Mucosa of stomach (tissue), 1 donor: ENCODE data around the gene ENKD1.
"Not testable (repeated sequence)": the region's sequence is repeated elsewhere in the genome, so short reads cannot be mapped to it uniquely, and the experiment has no call there.

Source experiments
- H3K27me3 ChIP-seq: one replicate; pipeline ENCODE4 v1.7.0; 2013; ENCODE audit warnings: mild to moderate bottlenecking, low read length; ENCODE audit not compliant: control insufficient read depth, insufficient read depth
- H3K36me3 ChIP-seq: one replicate; pipeline ENCODE4 v1.7.0; 2013; ENCODE audit warnings: low read length; ENCODE audit not compliant: control insufficient read depth, insufficient read depth
- H3K4me1 ChIP-seq: one replicate; pipeline ENCODE4 v1.7.0; 2013; ENCODE audit warnings: mild to moderate bottlenecking, low read length; ENCODE audit not compliant: control insufficient read depth, insufficient read depth
- H3K4me3 ChIP-seq: one replicate; pipeline ENCODE4 v1.7.0; 2013; ENCODE audit warnings: low read length
- H3K9ac ChIP-seq: one replicate; pipeline ENCODE4 v1.7.0; 2013; ENCODE audit warnings: mild to moderate bottlenecking, low read length, moderate library complexity
- H3K9me3 ChIP-seq: one replicate; pipeline ENCODE4 v1.7.0; 2013; ENCODE audit warnings: mild to moderate bottlenecking, low read length, moderate library complexity; ENCODE audit not compliant: control insufficient read depth
- donor health status: Pancreatic carcinoma.

Gene ENKD1

DNA sequence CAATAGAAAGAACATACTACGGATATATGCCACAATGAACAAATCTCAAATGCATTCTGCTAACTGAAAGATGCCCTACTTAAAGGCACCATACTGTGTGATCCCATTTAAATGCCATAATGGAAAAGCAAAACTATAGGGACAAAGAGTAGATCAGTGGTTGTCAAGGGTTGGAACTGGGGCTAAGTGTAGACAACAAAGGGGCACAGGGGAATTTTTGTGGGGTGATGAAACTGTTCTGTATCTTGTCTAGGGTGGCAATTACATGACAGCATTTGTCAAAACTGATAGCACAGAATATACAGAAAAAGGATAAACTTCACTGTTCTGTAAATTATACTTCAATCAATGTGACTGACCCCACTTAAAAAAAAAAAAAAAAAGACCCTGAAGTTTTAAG is 34.9 kb upstream of the ENKD1 start:
- Histone ChIP-seq H3K9ac (no peak overlapping the region), H3K4me1 (peaks cover 21% of the 10 kb centered on the region), H3K9me3 (no peaks in the 10 kb centered on the region), H3K27me3 (no peaks in the 10 kb centered on the region), H3K36me3 (no peaks in the 10 kb centered on the region), H3K4me3 (no peak overlapping the region)

DNA sequence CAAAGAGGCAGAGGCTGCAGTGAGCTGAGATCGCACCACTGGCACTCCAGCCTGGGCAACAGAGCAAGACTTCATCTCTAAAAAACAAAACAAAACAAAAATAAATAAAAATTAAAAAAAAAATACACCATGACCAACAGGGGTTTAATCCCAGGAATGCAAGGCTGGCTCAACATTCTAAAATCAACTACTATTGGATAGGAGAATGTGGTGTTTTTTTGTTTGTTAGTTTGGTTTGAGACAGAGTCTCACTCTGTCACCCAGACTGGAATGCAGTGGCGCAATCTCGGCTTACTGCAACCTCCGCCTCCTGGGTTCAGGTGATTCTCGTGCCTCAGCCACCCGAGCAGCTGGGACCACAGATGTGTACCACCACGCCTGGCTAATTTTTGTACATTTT is 32.7 kb upstream of the ENKD1 start:
- Histone ChIP-seq H3K9ac (no peak overlapping the region), H3K27me3 (no peaks in the 10 kb centered on the region), H3K4me3 (no peak overlapping the region), H3K9me3 (no peaks in the 10 kb centered on the region), H3K4me1 (peaks cover 21% of the 10 kb centered on the region), H3K36me3 (no peaks in the 10 kb centered on the region)

DNA sequence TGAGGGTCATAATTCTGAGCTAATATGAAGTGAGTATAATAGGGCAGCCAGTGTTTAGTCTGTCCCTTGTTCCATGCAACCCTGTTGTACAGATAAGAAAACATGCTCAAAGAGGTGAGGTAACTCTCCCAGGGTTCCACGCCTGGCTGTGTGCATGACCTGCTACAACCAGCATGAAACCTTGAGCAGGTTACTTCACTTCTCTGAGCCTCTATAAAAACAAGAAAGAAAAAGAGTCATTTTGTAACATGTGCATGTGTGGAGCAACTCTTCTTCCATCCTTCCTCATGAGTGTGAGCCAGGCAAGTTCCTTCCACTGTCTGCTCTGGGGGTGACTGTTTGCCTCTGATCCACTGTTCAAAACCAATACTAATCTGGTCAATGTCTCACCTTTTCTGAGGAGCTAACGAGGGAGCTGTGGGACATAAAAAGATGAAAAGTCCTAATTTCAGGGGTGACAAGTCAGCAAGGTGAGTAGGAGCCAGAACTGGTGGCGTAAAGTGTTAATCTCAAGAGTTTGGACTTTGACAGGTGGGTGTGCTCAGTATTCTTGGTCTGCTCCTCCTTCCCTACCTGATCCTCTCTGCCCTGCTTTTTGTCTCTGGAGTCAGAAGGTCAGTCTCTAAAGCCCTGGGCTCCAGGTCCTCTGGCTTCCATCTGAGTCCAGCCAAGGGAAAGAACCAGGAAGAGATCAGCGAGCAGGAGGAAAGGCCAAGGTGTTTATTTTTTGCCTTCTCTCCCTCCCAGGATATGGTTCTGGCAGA is 31.1 kb upstream of the ENKD1 start:
- Histone ChIP-seq H3K9ac (no peak overlapping the region), H3K27me3 (no peaks in the 10 kb centered on the region), H3K4me3 (no peak overlapping the region), H3K9me3 (no peaks in the 10 kb centered on the region), H3K36me3 (no peaks in the 10 kb centered on the region), H3K4me1 (peaks cover 21% of the 10 kb centered on the region)

DNA sequence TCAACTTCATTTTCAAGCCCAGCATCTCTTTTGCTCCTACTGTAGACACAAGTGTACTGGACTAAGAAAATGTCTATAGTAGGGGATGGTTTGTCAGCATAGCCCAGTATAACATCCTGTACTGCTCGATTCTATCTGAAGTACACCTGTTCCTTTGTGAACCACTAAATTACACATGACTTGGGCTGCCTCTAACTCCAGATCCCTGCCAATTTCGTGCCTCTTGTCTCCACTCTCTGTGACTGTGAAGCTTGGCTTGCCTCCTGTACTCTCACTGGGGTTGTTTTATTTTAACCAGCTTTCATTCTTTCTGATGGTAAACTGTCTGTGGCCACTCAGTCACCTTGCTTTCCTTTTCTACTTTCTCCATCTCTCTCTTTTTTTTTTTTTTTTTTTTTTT is 28.1 kb upstream of the ENKD1 start:
- no peak overlapping the region for H3K9ac ChIP-seq
- H3K4me3 ChIP-seq = no peak overlapping the region
- H3K27me3 ChIP-seq = no peaks in the 10 kb centered on the region

DNA sequence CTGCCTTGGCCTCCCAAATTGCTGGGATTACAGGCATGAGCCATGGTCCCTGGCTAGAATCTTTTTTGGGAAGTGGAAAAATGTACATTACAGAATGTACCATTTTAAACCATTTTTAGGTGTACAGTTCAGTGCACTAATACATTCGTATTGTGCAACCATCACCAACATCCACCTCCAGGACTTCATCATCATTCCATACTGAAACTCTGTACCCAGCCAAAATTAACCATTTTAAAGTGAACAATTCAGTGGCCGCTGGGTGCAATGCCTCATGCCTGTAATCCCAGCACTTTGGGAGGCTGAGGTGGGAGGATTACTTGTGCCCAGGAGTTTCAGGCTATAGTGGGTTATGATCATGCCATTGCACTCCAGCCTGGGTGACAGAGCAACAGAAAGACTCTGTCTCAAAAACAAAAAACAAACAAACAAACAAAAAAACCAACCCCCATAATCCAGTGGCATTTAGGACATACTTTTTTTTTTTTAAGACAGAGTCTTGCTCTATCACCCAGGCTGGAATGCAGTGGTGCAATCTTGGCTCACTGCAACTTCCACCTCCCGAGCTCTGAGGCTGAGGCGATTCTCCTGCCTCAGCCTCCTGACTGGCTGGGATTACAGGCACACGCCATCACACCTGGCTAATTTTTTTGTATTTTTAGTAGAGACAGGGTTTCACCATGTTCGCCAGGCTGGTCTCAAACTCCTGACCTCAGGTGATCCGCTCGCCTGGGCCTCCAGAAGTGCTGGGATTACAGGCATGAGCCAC is 27.2 kb upstream of the ENKD1 start:
- not testable (repeated sequence) for H3K4me3 ChIP-seq, H3K9me3 ChIP-seq, H3K36me3 ChIP-seq, H3K27me3 ChIP-seq, H3K9ac ChIP-seq
- H3K4me1 ChIP-seq = peaks cover 14% of the 10 kb centered on the region

More for the DNA sequence above, 28.1 kb upstream of the ENKD1 start:
- Histone ChIP-seq H3K4me1 (peaks cover 16% of the 10 kb centered on the region), H3K36me3 (no peaks in the 10 kb centered on the region), H3K9me3 (no peaks in the 10 kb centered on the region)

DNA sequence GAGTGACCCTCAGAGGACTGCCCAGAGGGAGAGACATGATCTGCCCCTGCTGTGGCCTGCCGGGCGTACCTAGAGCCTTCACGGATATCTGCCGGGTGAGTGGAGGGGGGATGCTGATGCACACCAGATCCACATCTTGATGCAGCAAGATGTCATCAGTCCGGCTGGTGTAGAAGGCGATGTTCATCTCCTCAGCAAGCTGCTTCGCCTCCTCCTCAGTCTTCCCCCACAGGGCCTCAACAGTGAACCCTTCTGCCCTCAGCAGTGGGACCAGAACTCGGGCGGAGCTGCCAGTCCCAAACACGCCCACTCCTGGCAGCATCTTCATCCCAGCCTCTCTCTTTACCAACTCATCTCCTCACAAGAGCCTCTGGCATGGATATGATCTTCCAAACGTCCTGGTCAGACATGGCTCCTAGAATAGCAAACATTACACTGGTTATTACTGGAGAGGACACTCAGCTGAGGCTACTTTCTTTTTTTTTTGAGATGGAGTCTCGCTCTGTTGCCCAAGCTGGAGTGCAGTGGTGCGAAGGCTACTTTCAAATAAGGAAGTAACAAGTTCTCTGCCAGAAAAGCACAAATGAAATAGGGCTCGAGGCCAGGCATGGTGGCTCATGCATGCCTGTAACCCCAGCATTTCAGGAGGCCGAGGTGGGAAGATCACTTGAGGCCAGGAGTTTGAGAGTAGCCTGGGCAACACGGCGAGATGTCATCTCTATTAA is 19.0 kb upstream of the ENKD1 start:
- H3K9me3 ChIP-seq = no peaks in the 10 kb centered on the region
- H3K36me3 ChIP-seq = peaks cover 9% of the 10 kb centered on the region
- no peaks in the 10 kb centered on the region for H3K27me3 ChIP-seq
- H3K9ac ChIP-seq = no peak overlapping the region
- H3K4me1 ChIP-seq = no peaks in the 10 kb centered on the region
- H3K4me3 ChIP-seq = no peak overlapping the region

DNA sequence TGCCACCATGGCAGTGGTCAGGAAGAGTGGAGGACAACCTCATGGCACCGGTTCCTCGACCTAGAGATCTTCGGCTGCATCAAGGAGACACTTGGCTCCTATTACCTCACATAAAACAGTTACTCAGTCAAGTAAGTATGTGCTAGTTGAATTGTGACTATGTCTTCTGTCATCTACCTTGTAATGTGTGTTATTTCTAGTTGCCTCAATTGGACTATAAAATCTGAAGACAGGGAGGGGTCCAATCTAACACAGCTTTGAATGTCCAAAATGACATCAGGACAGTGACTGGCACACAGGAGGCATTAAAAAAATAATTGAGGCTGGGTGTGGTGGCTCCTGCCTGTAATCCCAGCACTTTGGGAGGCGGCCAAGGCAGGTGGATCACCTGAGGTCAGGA is 17.2 kb upstream of the ENKD1 start:
- Histone ChIP-seq H3K4me3 (no peak overlapping the region), H3K4me1 (no peaks in the 10 kb centered on the region), H3K36me3 (peaks cover 9% of the 10 kb centered on the region), H3K9ac (no peak overlapping the region), H3K9me3 (no peaks in the 10 kb centered on the region), H3K27me3 (no peaks in the 10 kb centered on the region)

DNA sequence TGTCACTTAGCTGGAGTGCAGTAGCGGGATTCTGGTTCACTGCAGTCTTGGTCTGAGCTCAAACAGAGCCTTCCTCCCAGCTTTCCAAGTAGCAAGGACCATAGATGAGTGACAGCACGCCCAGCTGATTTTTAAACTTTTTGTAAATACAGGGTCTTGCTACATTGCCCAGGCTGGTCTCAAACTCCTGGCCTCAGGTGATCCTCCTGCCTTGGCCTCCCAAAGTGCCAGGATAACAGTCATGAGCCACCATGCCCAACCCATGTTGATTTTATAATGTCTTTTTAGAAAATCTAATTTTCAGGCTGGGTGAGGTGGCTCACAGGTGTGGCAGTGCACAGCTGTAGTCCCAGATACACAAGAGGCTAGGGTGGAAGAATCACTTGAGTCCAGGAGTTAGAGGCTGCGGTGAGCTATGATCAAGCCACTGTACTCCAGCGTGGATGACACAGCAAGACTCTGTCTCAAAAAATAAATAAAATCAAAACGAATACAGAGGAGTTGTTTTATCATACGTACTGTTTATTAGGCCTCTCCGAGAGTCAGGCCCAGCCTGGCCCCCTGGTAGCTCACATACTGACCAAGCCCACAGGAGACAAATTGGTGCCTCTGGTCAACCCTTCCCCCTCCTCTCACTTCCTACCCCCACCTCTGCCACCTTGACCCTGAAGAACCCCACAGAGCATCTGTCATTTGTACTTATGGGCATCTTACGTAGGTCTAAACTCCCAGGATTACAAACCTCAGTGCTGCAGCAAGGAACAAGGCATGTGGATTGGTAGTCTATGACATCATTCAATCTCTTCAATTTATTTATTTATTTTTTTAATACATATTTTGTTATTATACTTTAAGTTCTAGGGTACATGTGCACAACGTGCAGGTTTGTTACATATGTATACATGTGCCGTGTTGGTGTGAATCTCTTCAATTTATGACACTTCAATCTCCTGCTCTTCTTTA is 13.7 kb upstream of the ENKD1 start:
- Histone ChIP-seq H3K27me3 (no peaks in the 10 kb centered on the region), H3K36me3 (peaks cover 5% of the 10 kb centered on the region), H3K9ac (no peak overlapping the region), H3K9me3 (no peaks in the 10 kb centered on the region), H3K4me3 (no peak overlapping the region), H3K4me1 (peaks cover 6% of the 10 kb centered on the region)

DNA sequence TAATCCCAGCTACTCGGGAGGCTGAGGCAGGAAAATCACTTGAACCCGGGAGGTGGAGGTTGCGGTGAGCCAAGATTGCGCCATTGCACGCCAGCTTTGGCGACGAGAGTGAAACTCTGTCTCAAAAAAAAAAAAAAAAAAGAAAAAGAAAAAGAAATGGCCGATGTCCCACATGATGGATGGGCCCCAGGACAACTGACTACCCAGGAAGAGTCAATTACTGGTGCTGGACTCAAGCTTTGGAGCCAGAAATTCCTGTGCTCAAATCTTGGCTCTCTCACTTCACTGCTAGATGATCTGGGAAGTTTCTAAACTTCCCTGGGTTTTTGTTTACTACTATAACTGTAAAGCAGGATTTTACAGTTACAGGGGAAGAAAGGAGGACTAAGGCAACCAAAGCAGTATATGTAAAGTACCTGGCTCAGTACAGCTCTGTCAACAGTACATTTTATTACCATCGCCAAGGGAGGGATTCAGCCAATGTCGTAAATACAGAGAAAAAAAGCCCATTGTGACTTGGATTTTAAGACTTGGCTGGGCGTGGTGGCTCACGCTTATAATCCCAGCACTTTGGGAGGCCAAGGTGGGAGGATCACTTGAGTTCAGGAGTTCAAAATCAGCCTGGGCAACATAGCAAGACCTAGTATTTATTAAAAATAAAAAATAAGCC is 11.9 kb upstream of the ENKD1 start:
- Histone ChIP-seq H3K4me1 (peaks cover 21% of the 10 kb centered on the region), H3K9me3 (no peaks in the 10 kb centered on the region), H3K27me3 (no peaks in the 10 kb centered on the region), H3K9ac (no peak overlapping the region), H3K36me3 (no peaks in the 10 kb centered on the region), H3K4me3 (no peak overlapping the region)

DNA sequence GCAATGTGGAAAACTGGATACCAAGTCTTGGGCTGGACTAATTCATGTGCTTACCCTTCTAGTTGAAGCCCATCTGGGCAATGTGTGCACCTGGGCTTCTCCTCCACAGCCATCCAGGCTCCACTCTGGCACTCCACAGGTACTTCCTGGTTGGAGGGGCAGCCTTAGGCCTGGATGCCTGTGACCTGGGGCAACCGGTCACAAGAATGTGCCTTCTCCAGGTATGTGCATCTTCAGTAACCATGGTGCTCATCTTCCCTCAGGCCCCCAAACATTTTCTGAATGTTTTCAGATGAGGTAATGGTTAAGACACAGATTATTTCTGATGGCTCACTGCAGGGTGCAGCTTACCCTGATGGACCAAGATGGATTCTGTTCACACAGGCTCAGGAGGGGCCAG is 11.2 kb upstream of the ENKD1 start:
- H3K36me3 ChIP-seq = no peaks in the 10 kb centered on the region
- no peak overlapping the region for H3K9ac ChIP-seq
- no peak overlapping the region for H3K4me3 ChIP-seq
- H3K4me1 ChIP-seq = peaks cover 28% of the 10 kb centered on the region
- H3K27me3 ChIP-seq = no peaks in the 10 kb centered on the region
- no peaks in the 10 kb centered on the region for H3K9me3 ChIP-seq

DNA sequence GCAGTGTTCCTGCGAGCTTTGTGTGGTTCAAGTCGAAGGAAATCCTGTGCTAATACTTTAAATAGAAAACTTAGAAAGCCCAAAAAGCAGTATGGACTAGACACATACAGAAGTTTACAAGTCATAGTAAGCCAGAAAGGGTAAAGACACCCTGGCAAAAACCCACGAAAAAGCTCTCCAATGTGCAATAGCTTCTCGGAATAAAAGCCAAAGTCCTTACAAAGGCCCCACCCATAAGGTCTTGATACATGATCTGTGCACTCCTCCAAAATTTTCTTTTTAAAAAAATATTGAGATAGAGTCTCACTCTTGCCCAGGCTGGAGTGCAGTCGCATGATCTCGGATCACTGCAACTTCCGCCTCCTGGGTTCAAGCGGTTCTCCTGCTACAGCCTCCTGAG is 10.4 kb upstream of the ENKD1 start:
- Histone ChIP-seq H3K36me3 (no peaks in the 10 kb centered on the region), H3K4me3 (no peak overlapping the region), H3K4me1 (peaks cover 28% of the 10 kb centered on the region), H3K9me3 (no peaks in the 10 kb centered on the region), H3K9ac (no peak overlapping the region), H3K27me3 (no peaks in the 10 kb centered on the region)
